Heart left ventricle (tissue), 16 donors: ENCODE results near the gene SPON2. TPM values are rescaled to one million over a fixed set of nuclear protein-coding genes. Genes with fewer than 3 reads are reported as not detected.

Source experiments
- ATAC-seq, 4 donors: fragments of 200-7000 bp; cut with Tn5 transposase; one replicate each; pipeline ENCODE4 v1.9.1; 2020 to 2022; ENCODE audit warnings: moderate library complexity in 4 of 4, mild to moderate bottlenecking in 3 of 4, moderate number of reproducible peaks in 1 of 4
- DNase-seq, 5 donors: peaks; one replicate each; pipeline ENCODE4 v3.0.0-alpha.2; 2020
- H3K27ac ChIP-seq, 12 donors: fragments of 200-600 bp; sonication (generic) in 4 of 12; one replicate each; pipeline versions ENCODE4 v1.5.0 to v1.8.0; 2016 to 2022; ENCODE audit warnings: mild to moderate bottlenecking in 2 of 12
- H3K27me3 ChIP-seq, 9 donors: fragments of 200-600 bp; sonication (generic) in 2 of 9; one replicate each; pipeline versions ENCODE4 v1.5.1 to v1.8.0; 2016 to 2022; ENCODE audit warnings: mild to moderate bottlenecking in 3 of 9
- H3K36me3 ChIP-seq, 9 donors: fragments of 200-600 bp; sonication (generic) in 2 of 9; one replicate each; pipeline versions ENCODE4 v1.5.0 to v1.8.0; 2018 to 2022; ENCODE audit warnings: mild to moderate bottlenecking in 2 of 9
- H3K4me1 ChIP-seq, 12 donors: fragments of 200-600 bp; sonication (generic) in 4 of 12; one replicate each; pipeline versions ENCODE4 v1.5.0 to v1.8.0; 2016 to 2022; ENCODE audit warnings: mild to moderate bottlenecking in 3 of 12
- H3K4me3 ChIP-seq, 12 donors: fragments of 200-600 bp; sonication (generic) in 4 of 12; one replicate each; pipeline versions ENCODE4 v1.5.0 to v1.8.0; 2017 to 2022; ENCODE audit warnings: mild to moderate bottlenecking in 9 of 12, moderate library complexity in 4 of 12
- H3K9me3 ChIP-seq, 12 donors: fragments of 200-600 bp; sonication (generic) in 4 of 12; one replicate each; pipeline versions ENCODE4 v1.5.0 to v1.8.0; 2016 to 2022; ENCODE audit warnings: mild to moderate bottlenecking in 1 of 12
- CTCF ChIP-seq, 12 donors: fragments of 200-600 bp; sonication (generic) in 4 of 12; IDR thresholded peaks; one replicate each; pipeline versions ENCODE4 v1.5.0 to v1.8.0; 2018 to 2022; ENCODE audit warnings: antibody characterized with exemption in 12 of 12, mild to moderate bottlenecking in 5 of 12
- POLR2A ChIP-seq, 2 donors: fragments of 450-650 bp; IDR thresholded peaks; one replicate each; pipeline ENCODE4 v1.6.1; 2017; ENCODE audit warnings: antibody characterized with exemption in 2 of 2, mild to moderate bottlenecking in 2 of 2, moderate library complexity in 2 of 2
- WGBS, 4 donors: extraction: QIAGEN DNeasy Blood & Tissue Kit in 2 of 4; methylation state at CpG; one replicate each; pipeline versions ENCODE4 v1.1.5 to v1.1.7; 2013 to 2018; 5-methylcytosine and 5-hydroxymethylcytosine counted together
- intact Hi-C, 10 donors: fragments of 100-400 bp; cut with DNase I; formaldehyde crosslinking; loops; one replicate each; pipeline versions ENCODE4 v1.11.1 to v1.14.2; 2022
- polyA plus RNA-seq, 2 donors: library from polyadenylated mRNA; stranded (reverse); fragments of 200-250 nt; gene quantifications; one replicate each; pipeline ENCODE4 v1.2.3, GENCODE V29; 2013
- total RNA-seq, 9 donors: library from RNA; depleted of rRNA in 2 of 9; stranded (reverse); fragments of >200 nt in 2 of 9; fragmentation: NEBNext Ultra II Directional in 3 of 9; extraction: Animal tissue kit (Norgen Biotek cat#: 25700) in 3 of 9; gene quantifications; one replicate each; pipeline versions ENCODE4 v1.1.0 to v1.2.4, GENCODE V29; 2016 to 2023
- donor health status: ischemic (EF 13 %, LVEDD 7.1; RV severe dilation, severe dysfunction).
- donor health status: healthy with polysubstance abuse.
- donor health status: DM: no; HTN: yes; CAD: no.
- donor health status: DM: no; HTN: no; CAD: no.
- donor health status: ischemic (EF 25% LVEDD 6.9; RV normal size, moderate dysfunction).
- donor health status: ischemic (EF 25% LVEDD 5.7; RV mildly dilated, moderate dysfunction).
- donor health status: healthy.
- donor health status: DM: yes; HTN: yes; CAD: no.
- donor health status: ischemic (EF 35%, LVEDD 5.7; RV mildly dilated, moderate dysfunction).
- donor health status: nonischemic (EF 11% LVEDD 7.7; RV severe dilation, severe dysfunction).
- donor health status: DM: yes; HTN: yes; CAD: no.
- donor health status: PGD.
- donor health status: ischemic (EF 29% LVEDD 5.4; RV normal size, mild dysfunction).
- donor health status: nonischemic (EF 23%, LVEDD 6.1; RV moderate dilation, normal function).

Gene SPON2
- total and polyA plus RNA-seq, 11 donors = 7.8 to 36.3 (median 13.7) TPM

GRCh38 chr4:1208970-1209704, 36.8 kb upstream of the SPON2 start:
- peaks cover 0 to 35% (median 30%) of the 10 kb centered on the region in 9 donors for H3K36me3 ChIP-seq
- peaks cover 5 to 54% (median 43%) of the 10 kb centered on the region in 12 donors for H3K4me1 ChIP-seq
- TF ChIP-seq POLR2A (IDR thresholded peaks at IDR 0.05) (no peak), CTCF (IDR thresholded peaks at IDR 0.05) (no peak)
- H3K9me3 ChIP-seq = no peaks in the 10 kb centered on the region
- H3K27me3 ChIP-seq = no peaks in the 10 kb centered on the region
- peak in 3 of 5 donors; percentile 38 to 47 (median 41) for DNase-seq
- peak overlapping the region in 5 of 12 donors; percentile 3 to 24 (median 12) for H3K4me3 ChIP-seq
- 55 to 70% (median 61%) methylated on average over 31 of the region's 31 CpGs for WGBS, 4 donors
- H3K27ac ChIP-seq = peak overlapping the region; percentile 35 to 87 (median 71)
- ATAC-seq = peak in 3 of 4 donors; percentile 1 to 7 (median 2)
- intact Hi-C loops = loop anchor here in 5 of 10 donors (2.0 to 5.0 kb wide), 5 partner anchors 18 to 38 kb away; partner anchors contain the start of genes SPON2 (in 3 of the 5) and CTBP1 (in 1 of the 5)

- TF ChIP-seq POLR2A (IDR thresholded peaks at IDR 0.05) (no peak), CTCF (IDR thresholded peaks at IDR 0.05) (no peak)
- intact Hi-C loops = loop anchor here in 5 of 10 donors (2.0 to 5.0 kb wide), 5 partner anchors 18 to 39 kb away; partner anchors contain the start of genes SPON2 (in 3 of the 5) and CTBP1 (in 1 of the 5)
- Histone ChIP-seq H3K4me3 (peak overlapping the region in 7 of 12 donors; percentile 2 to 24 (median 9)), H3K9me3 (no peaks in the 10 kb centered on the region), H3K27ac (peak overlapping the region; percentile 35 to 87 (median 70)), H3K27me3 (no peaks in the 10 kb centered on the region), H3K4me1 (peaks cover 5 to 54% (median 43%) of the 10 kb centered on the region in 12 donors), H3K36me3 (peaks cover 0 to 28% (median 23%) of the 10 kb centered on the region in 9 donors)
- DNase-seq (peak in 3 of 5 donors; percentile 59 to 78 (median 69)), ATAC-seq (peak in 2 of 4 donors; percentile 3 to 8)
- WGBS, 4 donors = 52 to 75% (median 69%) methylated on average over 27 to 37 of the region's 37 CpGs
Observed at GRCh38 chr4:1208266-1208961, 36.0 kb upstream of the SPON2 start.

GRCh38 chr4:1207603-1208265, 35.4 kb upstream of the SPON2 start:
- DNase-seq (peak; percentile 57 to 83 (median 75)), ATAC-seq (peak in 3 of 4 donors; percentile 31 to 44 (median 44))
- H3K4me3 ChIP-seq = peak overlapping the region in 3 of 12 donors; percentile 2 to 24 (median 6)
- peak overlapping the region; percentile 35 to 87 (median 70) for H3K27ac ChIP-seq
- peaks cover 0 to 21% (median 16%) of the 10 kb centered on the region in 9 donors for H3K36me3 ChIP-seq
- WGBS, 4 donors = 60 to 87% (median 66%) methylated on average over 12 to 28 of the region's 31 CpGs
- H3K27me3 ChIP-seq = no peaks in the 10 kb centered on the region
- no peaks in the 10 kb centered on the region for H3K9me3 ChIP-seq
- TF ChIP-seq POLR2A (IDR thresholded peaks at IDR 0.05) = no peak
- no peak for TF ChIP-seq CTCF (IDR thresholded peaks at IDR 0.05)
- intact Hi-C loops = loop anchor here in 5 of 10 donors (2.0 to 5.0 kb wide), 5 partner anchors 19 to 40 kb away; partner anchors contain the start of genes SPON2 (in 3 of the 5) and CTBP1 (in 1 of the 5)
- peaks cover 5 to 55% (median 43%) of the 10 kb centered on the region in 12 donors for H3K4me1 ChIP-seq
